Measurements from ENCODE around the gene HS6ST1. TPM values are rescaled to one million over a fixed set of nuclear protein-coding genes. Genes with fewer than 3 reads are reported as not detected.
"Not testable (repeated sequence)": the region's sequence is repeated elsewhere in the genome, so short reads cannot be mapped to it uniquely, and the experiment has no call there.

The HS6ST1 gene
- total RNA-seq, 1 experiment from 2014 or later = 20.3 TPM

DNA sequence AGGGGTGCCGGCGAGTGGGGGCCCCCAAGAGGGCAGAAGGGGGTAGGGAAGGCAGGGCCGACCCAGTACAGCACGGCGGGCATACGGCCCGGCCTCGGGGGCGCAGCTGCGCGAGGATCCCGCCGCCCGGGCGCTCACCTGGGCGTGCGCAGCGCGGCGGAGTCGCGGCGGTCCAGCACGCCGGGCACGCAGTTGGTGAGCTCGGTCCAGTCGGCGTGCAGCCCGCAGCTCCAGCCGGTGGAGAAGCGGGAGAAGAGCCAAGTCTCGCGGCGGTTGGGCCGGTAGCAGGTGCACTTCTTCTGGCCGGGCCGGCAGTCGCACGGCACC, 806 bp downstream of the HS6ST1 start:
- POLR2A ChIA-PET; H3K4me1 Mint-ChIP-seq (ENCODE audit: low read depth, unreplicated experiment); H3K36me3 Mint-ChIP-seq (ENCODE audit: insufficient read depth, unreplicated experiment); DNase-seq; H3K27me3 ChIP-seq (replicated peaks; ENCODE audit: control insufficient read depth, insufficient read depth, low read length); H3K36me3 ChIP-seq (ENCODE audit: control insufficient read depth, insufficient read depth, low read length); BruUV-seq (replicated peaks); H3K27me3 Mint-ChIP-seq (ENCODE audit: insufficient read depth, unreplicated experiment); H3K9me3 Mint-ChIP-seq (ENCODE audit: unreplicated experiment); H3K9me3 ChIP-seq: not testable (repeated sequence)
- Mint-ChIP-seq H3K4me3 (ENCODE audit: unreplicated experiment) (peak overlapping the region; percentile 87), H3K27ac (ENCODE audit: unreplicated experiment) (peak overlapping the region; percentile 62)
- CTCF ChIA-PET = interaction anchor here (0.6 to 1.1 kb wide), 3 partner anchors 35 to 254 kb away, joined by 3 read pairs; no protein-coding TSS in a partner anchor
- intact Hi-C loops (cut with micrococcal nuclease; ENCODE audit: unreplicated experiment) = loop anchor here (5.0 to 10.0 kb wide), 2 partner anchors 141 to 253 kb away; no protein-coding TSS in a partner anchor
- H3K4me3 ChIP-seq (ENCODE audit: low read depth, low read length) = peak overlapping the region; percentile 70
- H3K4me1 ChIP-seq = peaks cover 20% of the 10 kb centered on the region

DNA sequence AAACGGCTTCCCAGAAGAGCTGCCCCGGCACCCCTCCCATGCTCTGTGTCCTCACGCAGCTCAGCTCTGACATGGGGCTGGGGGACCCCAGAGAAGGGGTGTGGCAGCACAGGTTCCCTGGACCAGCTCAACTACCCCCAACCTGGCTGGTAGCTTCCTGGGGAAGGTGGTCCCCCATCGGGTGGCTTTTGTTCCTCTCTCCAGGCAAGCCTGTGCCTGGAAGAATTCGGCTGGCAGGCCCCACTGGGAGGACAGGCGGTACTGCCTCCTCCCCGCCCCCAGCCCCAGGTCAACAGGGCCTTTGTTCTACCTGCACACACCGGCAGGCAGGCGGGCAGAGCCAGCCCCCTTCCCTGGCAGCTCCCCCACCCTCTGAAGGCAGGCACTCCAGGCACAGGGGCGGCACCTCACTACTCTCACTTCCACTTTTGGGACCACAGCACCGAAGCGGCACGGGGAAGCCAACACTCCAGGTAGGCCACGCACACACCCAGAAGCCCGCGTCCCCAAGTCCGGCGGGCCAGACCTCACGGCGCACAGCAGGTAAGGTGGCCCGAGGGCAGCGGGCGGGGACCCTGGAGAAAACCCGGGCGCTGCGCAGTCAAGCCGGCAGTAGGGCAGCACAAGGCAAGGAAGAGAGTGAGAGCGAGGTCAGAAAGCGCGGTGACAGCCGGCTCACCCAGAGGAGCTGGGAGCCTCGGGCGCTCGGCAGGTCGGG, 1.3 kb downstream of the HS6ST1 start:
- H3K4me1 Mint-ChIP-seq (ENCODE audit: low read depth, unreplicated experiment) = peaks cover 4% of the 10 kb centered on the region
- TF ChIP-seq, protein P1, sequence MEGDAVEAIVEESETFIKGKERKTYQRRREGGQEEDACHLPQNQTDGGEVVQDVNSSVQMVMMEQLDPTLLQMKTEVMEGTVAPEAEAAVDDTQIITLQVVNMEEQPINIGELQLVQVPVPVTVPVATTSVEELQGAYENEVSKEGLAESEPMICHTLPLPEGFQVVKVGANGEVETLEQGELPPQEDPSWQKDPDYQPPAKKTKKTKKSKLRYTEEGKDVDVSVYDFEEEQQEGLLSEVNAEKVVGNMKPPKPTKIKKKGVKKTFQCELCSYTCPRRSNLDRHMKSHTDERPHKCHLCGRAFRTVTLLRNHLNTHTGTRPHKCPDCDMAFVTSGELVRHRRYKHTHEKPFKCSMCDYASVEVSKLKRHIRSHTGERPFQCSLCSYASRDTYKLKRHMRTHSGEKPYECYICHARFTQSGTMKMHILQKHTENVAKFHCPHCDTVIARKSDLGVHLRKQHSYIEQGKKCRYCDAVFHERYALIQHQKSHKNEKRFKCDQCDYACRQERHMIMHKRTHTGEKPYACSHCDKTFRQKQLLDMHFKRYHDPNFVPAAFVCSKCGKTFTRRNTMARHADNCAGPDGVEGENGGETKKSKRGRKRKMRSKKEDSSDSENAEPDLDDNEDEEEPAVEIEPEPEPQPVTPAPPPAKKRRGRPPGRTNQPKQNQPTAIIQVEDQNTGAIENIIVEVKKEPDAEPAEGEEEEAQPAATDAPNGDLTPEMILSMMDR (IDR thresholded peaks at IDR 0.05; ENCODE audit: insufficient read depth in 1 of 2, low read depth in 1 of 2, low read length in 1 of 2, severe bottlenecking in 1 of 2, unreplicated experiment in 1 of 2) = no peak
- peak; percentile 44 to 57 for DNase-seq
- TSS peak; percentile 25 for BruUV-seq (replicated peaks)
- Histone ChIP-seq H3K9me3 (no peaks in the 10 kb centered on the region), H3K4me3 (ENCODE audit: low read depth, low read length) (peak overlapping the region; percentile 70), H3K4me1 (peaks cover 20% of the 10 kb centered on the region), H3K36me3 (ENCODE audit: control insufficient read depth, insufficient read depth, low read length) (no peaks in the 10 kb centered on the region; the same call in 1 of the 2 replicates), H3K27me3 (replicated peaks; ENCODE audit: control insufficient read depth, insufficient read depth, low read length) (no peaks in the 10 kb centered on the region)
- H3K36me3 Mint-ChIP-seq (ENCODE audit: insufficient read depth, unreplicated experiment) = peaks cover 6% of the 10 kb centered on the region
- no peaks in the 10 kb centered on the region for H3K27me3 Mint-ChIP-seq (ENCODE audit: insufficient read depth, unreplicated experiment)
- intact Hi-C loops (cut with micrococcal nuclease; ENCODE audit: unreplicated experiment) = loop anchor here (5.0 to 10.0 kb wide), 2 partner anchors 140 to 253 kb away; no protein-coding TSS in a partner anchor
- H3K4me3 Mint-ChIP-seq (ENCODE audit: unreplicated experiment) = peak overlapping the region; percentile 87
- ChIA-PET CTCF (interaction anchor here (0.6 to 1.1 kb wide), 3 partner anchors 34 to 254 kb away, joined by 3 read pairs; no protein-coding TSS in a partner anchor), POLR2A (no interaction called here)
- no peaks in the 10 kb centered on the region for H3K9me3 Mint-ChIP-seq (ENCODE audit: unreplicated experiment)
- H3K27ac Mint-ChIP-seq (ENCODE audit: unreplicated experiment) = peak overlapping the region; percentile 62

DNA sequence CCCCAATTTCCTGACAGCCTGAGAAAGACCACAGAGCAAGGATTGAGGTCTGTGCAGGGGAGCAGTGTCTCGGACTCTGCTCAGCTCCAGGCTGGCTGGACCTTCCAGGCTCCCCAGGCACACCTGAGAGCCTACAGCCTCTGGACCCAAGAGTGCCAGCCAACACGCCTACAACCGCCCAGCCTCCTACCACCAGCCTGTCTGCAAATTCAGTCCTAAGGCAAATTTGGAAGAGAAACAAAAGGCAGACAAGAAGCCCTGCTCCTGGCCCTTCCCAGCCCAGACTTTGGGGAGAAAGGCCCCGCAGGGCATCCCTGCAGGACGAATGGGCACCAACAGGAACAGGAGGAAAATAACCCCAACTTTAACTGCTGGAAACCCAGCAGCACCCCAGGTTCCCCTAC, 1.9 kb downstream of the HS6ST1 start:
- CTCF ChIA-PET = interaction anchor here (1.1 kb wide), 1 partner anchor 34 kb away, joined by 3 read pairs; no protein-coding TSS in a partner anchor
- no peaks in the 10 kb centered on the region for H3K9me3 Mint-ChIP-seq (ENCODE audit: unreplicated experiment)
- Histone ChIP-seq H3K4me1 (peaks cover 20% of the 10 kb centered on the region), H3K36me3 (ENCODE audit: control insufficient read depth, insufficient read depth, low read length) (no peaks in the 10 kb centered on the region; the same call in 1 of the 2 replicates), H3K4me3 (ENCODE audit: low read depth, low read length) (peak overlapping the region; percentile 70), H3K9me3 (no peaks in the 10 kb centered on the region), H3K27me3 (replicated peaks; ENCODE audit: control insufficient read depth, insufficient read depth, low read length) (no peaks in the 10 kb centered on the region)
- TF ChIP-seq, protein P1 (IDR thresholded peaks at IDR 0.05; ENCODE audit: insufficient read depth in 1 of 2, low read depth in 1 of 2, low read length in 1 of 2, severe bottlenecking in 1 of 2, unreplicated experiment in 1 of 2) = no peak
- peaks cover 4% of the 10 kb centered on the region for H3K4me1 Mint-ChIP-seq (ENCODE audit: low read depth, unreplicated experiment)
- peak overlapping the region; percentile 87 for H3K4me3 Mint-ChIP-seq (ENCODE audit: unreplicated experiment)
- no peaks in the 10 kb centered on the region for H3K27me3 Mint-ChIP-seq (ENCODE audit: insufficient read depth, unreplicated experiment)
- DNase-seq = no peak
- no peak overlapping the region for H3K27ac Mint-ChIP-seq (ENCODE audit: unreplicated experiment)
- intact Hi-C loops (cut with micrococcal nuclease; ENCODE audit: unreplicated experiment) = loop anchor here (5.0 to 10.0 kb wide), 2 partner anchors 139 to 252 kb away; no protein-coding TSS in a partner anchor
- POLR2A ChIA-PET = interaction anchor here (0.6 kb wide), 1 partner anchor 38 kb away, joined by 4 read pairs; no protein-coding TSS in a partner anchor
- BruUV-seq (replicated peaks) = no TSS peak
- H3K36me3 Mint-ChIP-seq (ENCODE audit: insufficient read depth, unreplicated experiment) = peaks cover 6% of the 10 kb centered on the region

Data from Caco-2 (cell line).